HG02840 (cell line): Measurements from ENCODE around the gene ARHGAP10.
"Not testable (repeated sequence)": the region's sequence is repeated elsewhere in the genome, so short reads cannot be mapped to it uniquely, and the experiment has no call there.

Source experiments
- ATAC-seq: cut with Tn5 transposase; IDR thresholded peaks from one replicate; pipeline ENCODE4 v1.9.1; 2021; ENCODE audit warnings: mild to moderate bottlenecking, moderate library complexity, moderate number of reproducible peaks; ENCODE audit not compliant: unreplicated experiment, low FRiP score

The ARHGAP10 gene

DNA sequence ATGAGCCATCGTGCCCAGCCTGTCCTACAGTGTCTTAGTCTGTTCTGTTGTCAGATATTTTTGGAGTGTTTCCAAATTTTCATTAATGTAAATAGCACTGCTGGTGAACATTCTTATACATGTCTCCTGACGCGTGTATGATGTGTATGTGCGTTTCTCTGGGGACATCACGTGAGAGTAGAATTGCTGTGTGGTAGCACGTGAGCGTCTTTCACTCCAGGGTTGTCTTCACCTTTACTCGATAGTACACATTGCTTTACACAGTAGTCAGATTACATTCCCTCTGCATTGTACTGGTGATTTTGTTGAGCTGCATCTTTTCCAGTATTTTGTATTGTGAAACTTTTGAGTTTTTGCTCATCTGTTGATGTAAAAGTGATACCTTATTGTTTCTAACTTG, 60.0 kb downstream of the ARHGAP10 start:
- ATAC-seq, result no peak

- ATAC-seq, result no peak
These were observed 61.9 kb downstream of the ARHGAP10 start for GRCh38 chr4:147793569-147794313.

- no peak for ATAC-seq
These were observed 62.4 kb downstream of the ARHGAP10 start for GRCh38 chr4:147794314-147794680.

DNA sequence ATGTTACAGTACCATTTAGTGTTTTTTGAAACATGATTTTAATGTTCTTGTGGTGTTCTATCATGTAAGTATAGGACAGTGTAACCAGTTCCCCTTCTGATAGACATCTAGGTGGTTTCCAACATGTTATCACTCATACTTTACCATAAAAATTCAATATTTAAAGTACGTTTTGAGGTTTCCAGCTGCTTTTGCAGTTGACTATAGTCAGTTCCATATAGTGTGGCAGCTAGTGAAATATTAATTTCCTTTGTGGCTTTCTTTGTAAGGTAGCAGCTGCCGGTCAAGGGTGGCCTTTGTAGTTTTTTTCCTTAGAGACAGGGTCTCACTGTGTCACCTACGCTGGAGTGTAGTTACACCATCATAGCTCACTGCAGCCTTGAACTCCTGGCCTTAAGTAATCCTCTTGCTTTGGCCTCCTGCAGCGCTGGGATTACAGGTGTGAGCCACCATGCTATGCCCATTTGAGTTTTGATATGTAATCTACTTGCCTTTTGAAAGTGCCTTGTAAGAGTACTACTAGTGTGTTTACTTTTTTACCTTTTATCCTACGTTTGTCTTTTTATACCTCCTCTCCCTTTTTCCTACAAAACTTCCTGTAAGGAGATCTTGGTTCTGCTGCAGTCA, 63.0 kb downstream of the ARHGAP10 start:
- peak; percentile 84 for ATAC-seq

GRCh38 chr4:147799057-147799456, 67.2 kb downstream of the ARHGAP10 start:
- ATAC-seq, result not testable (repeated sequence)

DNA sequence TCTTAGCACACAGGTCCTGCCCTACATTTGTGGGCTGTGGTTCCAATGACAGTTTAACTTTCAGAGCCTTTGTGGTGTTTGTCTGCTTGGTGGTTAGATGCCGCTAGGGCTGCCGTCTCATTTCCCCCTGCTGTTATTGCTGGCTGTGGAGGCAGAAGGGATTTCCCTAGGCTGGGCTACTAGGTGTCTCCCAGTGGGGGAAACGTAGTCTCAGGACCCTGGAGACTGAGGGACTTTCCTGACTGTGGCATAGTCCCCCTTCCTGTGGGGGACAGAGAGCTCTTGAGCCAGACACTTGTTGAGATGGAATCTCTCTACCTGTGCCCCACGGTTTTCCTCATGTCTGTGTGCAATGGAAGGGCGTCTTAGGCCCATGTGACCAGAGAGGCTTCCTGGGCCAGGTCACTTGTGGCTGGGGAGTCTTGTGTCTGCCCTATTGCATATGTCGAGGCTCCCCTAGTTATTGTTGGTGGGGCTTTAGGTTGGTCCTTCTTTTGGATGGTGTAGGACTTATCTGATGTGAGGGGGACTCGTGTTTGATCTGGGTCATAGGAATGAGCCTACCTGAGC, 68.2 kb downstream of the ARHGAP10 start:
- peak; percentile 98 for ATAC-seq

DNA sequence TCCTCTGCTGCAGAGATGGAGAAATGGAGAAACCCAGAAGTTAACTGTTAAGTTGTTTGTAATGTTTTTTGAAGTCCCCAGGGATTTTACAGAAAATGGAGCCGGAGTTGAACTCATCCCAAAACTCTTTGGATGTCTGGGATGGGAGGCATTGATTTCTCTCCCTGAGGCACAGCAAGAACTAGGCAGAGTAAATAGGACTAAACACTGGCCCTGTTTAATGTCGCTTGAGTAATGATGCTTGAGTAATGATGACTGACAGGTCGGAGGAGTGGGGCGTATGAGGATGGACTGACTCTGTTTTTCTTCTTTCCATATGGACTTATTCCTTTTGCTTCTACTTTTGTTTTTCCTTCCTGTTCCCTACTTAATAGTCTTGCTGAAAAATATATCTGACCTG, 69.9 kb downstream of the ARHGAP10 start:
- no peak for ATAC-seq

GRCh38 chr4:147802346-147802745, 70.5 kb downstream of the ARHGAP10 start:
- no peak for ATAC-seq

- ATAC-seq, result no peak
These were observed 74.1 kb downstream of the ARHGAP10 start for GRCh38 chr4:147805946-147806345.

DNA sequence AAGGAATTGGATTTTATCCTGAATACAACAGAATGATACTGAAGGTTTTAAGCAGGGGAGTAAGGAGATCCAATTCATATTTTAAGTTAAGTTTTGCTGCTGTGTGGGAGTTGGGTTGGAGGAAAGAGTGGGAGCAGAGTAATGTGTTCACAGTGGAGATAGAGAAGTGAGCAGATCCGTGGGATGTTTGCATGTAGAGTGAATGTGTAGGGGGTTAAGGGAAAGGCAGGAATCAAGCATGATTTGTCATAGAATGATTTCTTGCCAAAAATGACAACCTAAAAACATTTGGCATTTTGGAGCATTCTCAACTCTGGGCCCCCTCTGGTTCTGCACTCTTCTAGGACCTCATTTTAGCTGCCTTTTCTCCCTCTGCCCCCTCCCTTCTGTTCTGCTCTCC, 76.6 kb downstream of the ARHGAP10 start:
- no peak for ATAC-seq

GRCh38 chr4:147809211-147809610, 77.3 kb downstream of the ARHGAP10 start:
- ATAC-seq, result no peak

GRCh38 chr4:147811878-147812277, 80.0 kb downstream of the ARHGAP10 start:
- ATAC-seq, result no peak

DNA sequence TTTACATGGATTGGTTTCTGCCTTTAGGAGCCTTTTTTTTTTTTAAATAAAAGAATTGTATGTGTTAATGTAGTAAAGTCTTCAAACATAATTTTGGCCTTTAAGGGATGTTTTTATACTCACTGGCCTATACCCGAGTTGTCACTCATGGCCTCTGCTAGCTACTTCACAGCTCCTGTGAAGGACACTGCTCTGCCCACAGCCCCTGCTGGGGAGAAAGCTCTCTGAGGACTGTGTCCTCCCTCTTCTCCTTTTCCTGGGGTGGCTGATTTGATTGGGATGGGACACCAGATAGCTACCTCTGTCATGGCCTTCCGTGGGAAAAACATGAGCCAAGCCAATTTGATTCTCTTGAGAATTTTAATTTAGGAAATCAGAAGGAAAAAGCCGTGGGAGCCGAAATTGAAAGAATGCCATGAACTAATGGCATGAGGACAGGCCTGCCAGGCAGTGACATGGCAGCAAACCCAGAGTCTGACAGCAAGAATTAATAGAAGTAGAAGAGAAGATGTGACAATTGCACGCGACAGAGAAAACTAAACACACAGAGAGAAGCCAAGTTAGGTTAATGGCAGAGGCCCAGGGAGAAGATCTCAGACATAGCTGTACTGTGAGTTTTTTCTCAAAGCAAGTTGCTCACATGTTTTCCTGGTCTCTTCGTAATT, 81.4 kb downstream of the ARHGAP10 start:
- ATAC-seq, result no peak

- no peak for ATAC-seq
These were observed 82.1 kb downstream of the ARHGAP10 start for GRCh38 chr4:147813973-147814372.

GRCh38 chr4:147814376-147814775, 82.5 kb downstream of the ARHGAP10 start:
- ATAC-seq, result no peak

- ATAC-seq, result no peak
These were observed 83.9 kb downstream of the ARHGAP10 start for GRCh38 chr4:147815741-147816140.

DNA sequence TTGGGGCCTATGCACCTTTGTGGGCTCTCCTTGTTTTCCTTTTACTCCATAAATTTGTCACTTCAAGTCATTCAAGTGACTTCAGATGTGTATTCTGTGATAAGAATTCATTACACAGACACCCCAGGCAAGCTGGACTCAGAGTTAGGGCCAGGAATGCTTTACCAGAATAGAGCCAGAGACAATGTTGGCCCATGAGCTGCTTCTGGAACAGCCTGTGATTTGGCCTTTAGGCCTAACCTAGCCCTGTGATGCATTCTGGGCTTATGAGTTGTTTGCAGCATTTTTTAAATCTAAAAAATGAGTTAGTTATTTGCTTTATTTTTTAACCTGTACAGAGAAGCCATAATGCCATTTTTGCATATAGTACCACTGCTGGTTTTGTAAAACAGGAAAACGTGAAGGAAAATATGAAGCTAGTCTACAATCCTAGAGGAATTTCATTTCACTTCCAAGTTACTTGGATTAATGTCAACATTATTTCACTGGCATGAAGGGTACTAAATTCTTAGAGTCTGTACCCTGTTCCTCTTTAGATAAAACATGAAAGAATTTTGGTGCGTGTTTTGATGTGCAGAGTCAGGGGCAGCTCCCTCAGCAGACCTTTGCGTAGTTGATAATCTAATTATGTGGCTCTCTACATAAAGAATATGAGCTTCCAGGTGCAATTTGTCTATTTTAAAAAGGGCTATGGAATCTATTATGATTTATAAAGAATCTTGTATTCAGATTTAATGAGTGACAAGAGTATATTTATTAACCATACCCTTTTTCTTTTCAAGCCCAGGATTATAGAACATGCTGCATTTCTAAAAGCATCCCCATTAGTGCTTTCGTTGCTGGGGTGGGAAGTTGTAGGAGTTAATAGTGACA, 84.7 kb downstream of the ARHGAP10 start:
- ATAC-seq, result no peak

DNA sequence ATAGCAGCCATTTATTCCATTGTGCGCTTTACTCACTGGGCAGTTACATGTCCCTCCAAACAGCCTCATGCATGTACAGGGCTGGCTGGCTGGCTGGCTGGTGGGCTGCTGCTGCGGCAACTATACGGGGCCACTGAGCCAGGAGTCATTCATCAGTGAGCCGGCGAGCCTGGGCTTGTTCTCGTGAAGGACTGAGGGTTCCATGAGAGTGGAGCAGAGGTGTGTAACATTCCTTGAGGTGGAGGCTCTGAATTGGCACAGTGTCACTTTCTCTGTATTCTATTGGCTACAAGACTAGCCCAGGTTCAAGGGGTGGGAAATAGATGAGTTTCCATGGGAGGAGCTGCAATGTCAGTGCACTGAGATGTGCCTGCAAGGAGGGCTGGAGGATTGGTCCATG, 89.1 kb downstream of the ARHGAP10 start:
- ATAC-seq, result no peak

GRCh38 chr4:147821555-147821954, 89.7 kb downstream of the ARHGAP10 start:
- no peak for ATAC-seq

DNA sequence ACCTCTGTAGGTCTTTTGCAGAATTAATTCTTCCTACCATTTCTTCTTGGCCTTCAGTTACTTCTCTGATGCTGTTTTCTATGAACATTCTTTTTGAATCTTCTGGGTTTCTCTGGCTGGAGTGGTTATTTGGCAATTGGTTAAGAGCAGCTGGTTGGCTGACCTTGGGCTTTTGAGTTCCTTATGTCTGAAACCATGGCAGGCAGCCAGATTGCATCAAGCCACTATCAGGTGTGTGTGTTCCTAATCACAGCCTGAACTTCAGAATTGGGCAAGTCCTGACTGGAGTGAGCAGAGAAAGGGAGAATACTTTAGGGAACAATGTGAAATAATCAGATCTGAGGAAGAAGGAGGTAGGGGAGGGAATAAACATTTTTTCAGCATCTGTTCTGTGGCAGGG, 90.2 kb downstream of the ARHGAP10 start:
- no peak for ATAC-seq
